GM19238 (cell line): ENCODE data around the gene ADPRHL1.
"Not testable (repeated sequence)": the region's sequence is repeated elsewhere in the genome, so short reads cannot be mapped to it uniquely, and the experiment has no call there.

ENCODE experiments used
- DNase-seq: peaks from one replicate; pipeline ENCODE4 v3.0.0; 2011; ENCODE audit warnings: low spot score; ENCODE audit not compliant: insufficient read length

ADPRHL1 gene

GRCh38 chr13:113479179-113479578, 25.9 kb upstream of the ADPRHL1 start:
- DNase-seq: no peak

DNA sequence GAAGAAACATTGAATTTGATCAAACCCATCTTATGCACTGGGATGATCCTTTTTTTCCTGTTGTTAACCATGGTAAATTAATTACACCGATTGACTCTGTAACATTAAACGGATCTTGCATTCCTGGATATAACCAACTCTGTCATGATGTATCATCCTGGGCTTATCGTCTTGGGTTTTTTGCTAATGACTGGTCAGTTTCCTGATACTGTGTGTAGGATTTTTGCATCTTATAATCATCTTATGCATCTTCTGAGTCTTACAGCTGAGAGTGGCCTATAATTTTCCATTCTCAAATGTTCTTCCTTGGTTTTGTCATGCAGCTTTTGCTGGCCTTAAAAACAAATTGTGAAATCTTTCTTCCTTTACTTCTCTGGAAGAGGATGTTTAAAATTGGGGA, 24.4 kb upstream of the ADPRHL1 start:
- DNase-seq: no peak

DNA sequence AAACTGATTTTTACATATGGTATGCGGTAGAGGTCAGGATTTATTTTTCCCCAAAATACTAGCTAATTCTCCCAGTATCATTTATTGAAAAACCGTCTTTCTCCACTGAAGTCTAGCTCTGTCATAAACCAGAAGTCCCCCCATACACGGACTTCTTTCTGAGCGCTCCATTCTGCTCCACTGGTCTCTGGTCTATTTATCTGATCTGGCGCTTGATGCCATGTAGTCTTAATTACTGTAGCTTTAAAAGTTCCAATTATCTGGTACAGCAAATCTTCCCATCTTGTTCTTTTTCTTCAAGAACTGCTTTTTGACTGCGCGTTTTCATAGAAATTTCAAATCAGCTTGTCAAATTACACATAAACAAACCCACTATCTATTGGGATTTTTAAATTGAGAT, 23.5 kb upstream of the ADPRHL1 start:
- no peak for DNase-seq

- DNase-seq: no peak
Measured at GRCh38 chr13:113475911-113476310, 22.6 kb upstream of the ADPRHL1 start.

DNA sequence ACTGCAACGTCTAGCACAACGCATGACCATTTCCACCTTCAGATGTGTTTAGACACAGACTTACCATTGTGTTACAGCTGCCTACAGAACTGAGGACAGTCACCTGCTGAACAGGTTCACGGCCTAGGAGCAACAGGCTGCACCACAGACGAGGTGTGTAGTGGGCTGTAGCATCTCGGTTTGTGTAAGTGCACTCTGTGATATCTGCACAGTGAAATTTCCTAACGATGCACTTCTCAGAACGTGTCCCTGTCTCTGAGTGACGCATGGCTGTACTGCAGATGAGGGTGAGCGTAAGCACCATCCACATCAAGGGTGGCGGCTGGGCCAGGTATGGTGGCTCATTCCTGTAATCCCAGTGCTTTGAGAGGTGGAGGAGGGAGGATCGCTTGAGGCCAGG, 22.0 kb upstream of the ADPRHL1 start:
- DNase-seq: no peak

DNA sequence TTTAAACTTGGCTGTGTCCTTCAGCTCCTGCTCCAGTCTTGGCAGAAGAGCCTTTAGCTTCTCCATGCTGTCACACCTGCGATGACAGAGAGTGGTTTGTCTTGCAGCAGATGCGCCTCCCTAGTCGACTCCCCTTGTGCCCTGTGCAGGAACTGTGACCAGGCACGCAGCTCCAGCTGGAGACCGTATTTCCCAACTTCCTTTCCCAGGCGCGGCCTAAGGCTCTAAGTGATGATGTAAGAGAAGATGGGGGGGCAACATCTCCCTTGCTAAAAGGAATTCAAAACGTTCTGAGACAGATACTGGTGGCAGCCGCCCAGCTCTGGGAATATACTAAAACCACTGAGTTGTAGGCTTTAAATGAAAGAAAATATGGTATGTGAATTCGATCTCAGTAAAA, 20.9 kb upstream of the ADPRHL1 start:
- DNase-seq: no peak

DNA sequence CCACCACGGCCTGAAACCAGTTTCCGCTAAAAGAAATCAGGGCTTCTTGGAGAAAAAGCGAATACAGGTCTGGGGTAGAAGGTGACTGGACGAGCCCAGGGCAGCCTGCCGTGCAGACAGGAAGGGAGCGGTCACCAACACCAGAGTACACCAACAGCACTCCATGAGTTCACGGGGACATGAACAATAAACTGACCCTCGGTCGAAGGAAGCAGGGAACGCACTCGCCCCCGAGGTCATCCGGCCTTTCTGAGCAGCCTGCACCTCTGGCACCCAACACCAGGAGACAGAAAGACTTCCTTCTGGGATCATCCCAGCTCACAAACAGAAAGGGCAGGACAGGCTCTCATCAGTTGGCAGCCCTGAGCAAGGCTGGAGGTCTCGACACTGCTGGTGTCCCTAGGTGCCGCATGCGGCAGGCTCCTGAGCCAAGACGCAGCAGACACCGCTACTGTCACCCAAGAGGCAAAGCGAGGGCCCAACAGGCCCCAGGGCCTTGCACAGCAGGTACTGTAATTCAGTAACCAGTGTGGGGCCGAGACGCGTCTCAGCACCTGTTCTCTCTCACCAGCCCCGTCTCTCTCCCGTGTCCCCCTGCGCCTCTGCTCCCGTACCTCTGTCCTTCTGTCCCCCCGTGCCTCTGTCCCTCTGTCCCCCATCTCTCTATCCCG, 19.2 kb upstream of the ADPRHL1 start:
- no peak for DNase-seq

GRCh38 chr13:113471844-113472243, 18.6 kb upstream of the ADPRHL1 start:
- DNase-seq: no peak

- not testable (repeated sequence) for DNase-seq
Measured at GRCh38 chr13:113470635-113471163, 17.4 kb upstream of the ADPRHL1 start.

DNA sequence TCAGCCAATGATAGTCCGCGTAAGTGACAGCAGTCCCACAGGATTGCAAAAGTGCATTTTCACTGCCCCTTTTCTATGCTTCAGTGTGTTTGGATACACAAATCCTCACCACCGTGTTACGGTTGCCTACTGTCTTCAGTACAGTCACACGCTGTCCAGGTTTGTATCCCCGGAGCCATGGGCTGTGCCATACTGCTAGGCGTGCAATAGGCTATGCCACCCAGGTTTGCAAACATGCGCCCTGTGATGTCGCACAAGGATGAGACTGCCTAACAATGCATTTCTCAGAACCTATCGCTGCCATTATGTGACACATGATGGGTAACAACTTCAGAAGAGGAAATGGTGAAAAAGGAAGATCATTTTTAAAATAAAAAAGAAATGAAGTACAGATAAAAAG, 16.8 kb upstream of the ADPRHL1 start:
- DNase-seq: no peak

DNA sequence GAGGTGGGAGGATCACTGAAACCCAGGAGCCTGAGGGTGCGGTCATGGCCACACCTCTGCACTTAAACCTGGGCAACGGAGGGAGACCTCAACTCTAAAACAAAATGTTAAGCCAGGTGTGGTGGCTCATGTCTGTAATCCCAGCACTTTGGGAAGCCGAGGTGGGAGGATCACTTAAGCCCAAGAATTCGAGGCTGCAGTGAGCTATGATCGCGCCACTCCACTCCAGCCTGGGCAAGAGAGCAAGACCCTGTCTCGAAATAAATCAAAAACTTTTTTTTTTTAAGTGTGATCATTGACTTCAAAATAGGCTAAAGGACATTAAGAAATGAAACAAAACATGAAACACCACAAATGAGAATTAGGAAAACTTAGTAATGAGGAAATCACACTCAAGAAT, 16.3 kb upstream of the ADPRHL1 start:
- no peak for DNase-seq

DNA sequence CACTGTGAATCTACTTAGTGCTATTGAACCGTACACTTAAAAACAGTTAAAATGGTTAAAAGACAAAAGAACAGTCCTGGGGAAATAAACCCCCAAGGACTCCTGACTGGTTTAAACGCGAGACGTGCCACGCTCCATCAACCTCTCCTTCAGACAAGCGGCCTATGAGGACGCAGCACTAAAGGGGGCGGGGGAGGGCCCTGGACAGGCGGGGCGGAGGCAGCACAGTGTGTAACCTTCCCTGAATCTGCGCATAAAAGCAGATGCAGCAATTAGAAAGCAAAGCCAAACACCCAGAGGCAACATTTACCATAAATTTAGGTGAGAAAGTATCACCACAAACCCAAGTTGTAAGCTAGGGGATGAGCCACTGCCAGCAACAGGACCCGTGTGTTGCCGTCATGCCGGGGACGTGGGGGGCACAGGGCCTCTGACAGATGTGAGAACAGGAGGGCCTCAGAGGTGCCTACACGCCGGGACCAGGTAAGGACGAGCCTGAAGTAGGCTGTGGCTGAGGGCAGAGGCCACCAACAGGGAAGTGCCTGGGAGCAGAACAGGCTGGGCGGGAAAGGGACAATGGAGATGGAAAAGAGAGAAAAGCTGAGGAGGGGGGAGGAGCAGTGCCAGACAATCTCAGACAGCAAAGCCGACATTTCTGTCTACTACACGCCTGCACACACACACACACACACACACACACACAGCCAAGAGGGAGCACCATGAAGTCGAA, 15.3 kb upstream of the ADPRHL1 start:
- DNase-seq: no peak

DNA sequence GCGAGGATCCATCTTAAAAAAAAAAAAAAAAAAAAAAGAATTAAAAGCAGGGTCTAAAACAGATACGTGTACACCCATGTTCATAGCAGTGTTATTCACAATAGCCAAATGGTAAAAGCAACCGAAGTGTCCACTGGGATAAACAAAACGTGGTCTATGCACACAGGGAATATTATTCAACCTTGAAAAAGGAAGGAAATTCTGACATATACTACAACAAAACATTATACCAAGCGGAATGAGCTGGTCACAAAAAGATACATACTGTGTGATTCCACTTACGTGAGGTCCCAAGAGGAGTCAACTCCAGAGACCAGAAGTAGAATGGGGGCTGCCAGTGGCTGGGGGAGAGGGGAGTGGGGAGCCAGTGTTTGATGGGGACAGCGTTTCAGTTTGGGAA, 14.7 kb upstream of the ADPRHL1 start:
- DNase-seq: no peak

DNA sequence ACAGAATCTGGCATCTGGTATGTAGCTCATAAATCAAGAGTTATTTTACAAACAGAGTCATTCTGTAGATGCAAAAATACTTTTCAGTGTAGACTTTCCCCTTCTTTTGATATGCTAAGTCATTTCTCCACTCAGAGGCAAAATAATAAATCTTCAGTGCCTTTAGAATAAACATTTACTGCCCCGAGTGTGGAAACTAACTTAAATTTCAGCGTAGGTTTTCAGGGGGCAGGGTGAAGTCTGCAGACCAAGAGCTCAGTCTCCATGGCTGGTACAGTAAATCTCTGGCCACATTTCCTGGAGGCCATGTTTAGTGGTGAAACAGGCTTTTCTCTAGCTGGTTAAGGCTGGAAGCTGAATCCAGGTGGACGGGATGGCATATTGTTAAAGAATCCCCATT, 13.1 kb upstream of the ADPRHL1 start:
- no peak for DNase-seq

- no peak for DNase-seq
Measured at GRCh38 chr13:113465300-113465699, 12.0 kb upstream of the ADPRHL1 start.

DNA sequence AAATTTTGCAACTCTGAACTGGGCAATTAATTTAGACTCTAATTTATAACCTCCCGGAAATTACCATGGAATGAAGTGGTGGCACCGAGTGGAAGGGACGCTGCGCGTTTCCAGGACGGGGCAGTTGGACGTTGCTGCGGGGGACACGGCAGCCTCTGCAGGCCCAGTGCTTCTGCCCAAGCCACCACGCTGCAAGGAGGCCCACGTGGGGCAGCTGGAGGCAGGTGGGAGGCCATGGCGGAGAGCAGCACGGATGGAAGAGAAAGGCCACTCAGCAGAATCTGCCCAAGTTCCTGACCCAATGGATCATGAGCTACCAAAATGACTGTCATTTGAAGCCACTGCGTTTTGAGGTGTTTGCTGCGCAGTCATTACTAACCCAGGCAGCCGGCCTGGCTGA, 11.2 kb upstream of the ADPRHL1 start:
- no peak for DNase-seq

GRCh38 chr13:113461022-113461751, 7.9 kb upstream of the ADPRHL1 start:
- DNase-seq: no peak

DNA sequence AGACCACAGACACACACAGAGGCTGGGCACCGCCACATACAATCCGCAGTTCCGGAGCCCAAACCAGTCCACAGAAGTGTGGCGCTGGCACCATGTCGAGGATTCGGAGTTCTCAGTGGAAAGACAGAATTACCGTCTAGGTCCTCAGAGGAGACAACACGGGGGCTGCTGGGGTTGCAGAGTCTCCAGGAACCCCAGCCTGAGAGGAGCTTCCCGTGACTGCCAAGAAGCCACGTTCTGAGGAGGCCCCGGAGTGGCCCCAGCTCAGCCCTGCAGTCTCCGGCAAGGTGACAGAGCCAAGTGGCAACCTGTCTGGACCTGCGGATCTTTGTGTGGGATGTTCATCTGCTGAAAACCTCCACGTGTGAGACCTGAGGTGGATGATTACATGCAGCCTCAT, 7.3 kb upstream of the ADPRHL1 start:
- no peak for DNase-seq

- no peak for DNase-seq
Measured at GRCh38 chr13:113460064-113460555, 6.8 kb upstream of the ADPRHL1 start.

DNA sequence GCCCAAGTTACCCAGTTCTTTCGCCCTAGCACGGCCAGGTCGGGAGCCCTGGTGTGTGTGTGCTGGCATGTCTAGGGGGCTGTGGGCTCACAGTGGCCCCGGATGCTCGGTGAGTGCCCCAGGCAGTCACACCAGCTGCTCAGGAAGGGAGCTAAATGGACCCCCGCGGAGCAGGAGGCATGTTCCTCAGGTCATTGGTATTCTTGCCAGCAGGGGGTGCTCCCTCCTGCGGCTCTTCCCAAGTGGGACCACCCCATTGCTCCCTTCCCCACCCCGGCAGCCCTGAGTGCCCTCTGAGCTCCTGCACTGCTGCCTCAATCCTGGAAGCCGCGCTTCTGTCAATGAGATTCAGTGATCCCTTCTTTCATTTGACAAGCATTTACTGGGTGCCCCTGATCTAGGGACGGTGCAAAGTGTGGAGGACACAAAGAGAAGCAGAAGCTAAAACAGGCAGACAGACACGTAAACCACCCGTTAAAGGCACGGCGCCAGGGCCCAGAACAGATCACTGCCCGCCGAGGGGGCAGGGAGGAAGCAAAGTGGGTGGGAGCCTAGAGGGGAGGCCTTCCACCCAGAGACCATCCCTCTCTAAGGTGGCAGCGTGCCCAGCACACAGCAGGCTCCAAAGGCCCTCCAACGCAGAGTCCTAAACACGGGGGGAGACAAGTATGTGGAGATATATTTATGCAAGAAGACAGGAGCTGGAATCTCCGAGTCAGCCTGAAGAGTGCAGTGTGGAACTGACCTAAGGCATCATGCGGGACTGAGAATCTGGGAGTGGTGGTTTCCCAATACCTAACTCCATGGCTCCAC, 5.2 kb upstream of the ADPRHL1 start:
- DNase-seq: no peak

DNA sequence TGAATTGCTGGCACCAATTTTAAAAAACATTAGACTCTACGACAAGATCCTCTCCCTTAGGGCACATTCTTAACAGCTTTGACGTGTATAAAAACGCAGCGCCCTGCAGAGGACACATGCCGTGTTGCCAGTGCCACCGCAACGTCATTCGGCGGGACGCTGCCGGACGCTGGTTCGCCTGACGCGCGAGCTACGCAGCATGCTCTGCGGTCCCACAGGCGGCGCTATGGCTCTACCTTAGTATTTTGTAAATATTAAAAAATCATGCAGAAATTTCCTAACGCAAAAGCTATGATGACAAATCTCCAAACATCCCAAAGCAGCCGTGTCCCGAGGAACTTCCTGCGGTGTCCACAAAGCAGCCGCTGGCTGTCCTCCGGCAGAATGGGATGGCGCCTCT, 4.2 kb upstream of the ADPRHL1 start:
- no peak for DNase-seq
